K562 (cell line): ENCODE results near the gene JPH2. TPM values are rescaled to one million over a fixed set of nuclear protein-coding genes. Genes with fewer than 3 reads are reported as not detected.

ENCODE experiments used
- BCLAF1 ChIP-seq, 2 experiments: fragments of 450-650 bp in 1 of 2; IDR thresholded peaks; 2 replicates each; pipeline ENCODE4 v1.6.1; 2011 to 2017; ENCODE audit warnings: low read depth in 2 of 2, antibody characterized with exemption in 1 of 2, borderline replicate concordance in 1 of 2, low read length in 1 of 2, mild to moderate bottlenecking in 1 of 2, mixed read lengths in 1 of 2; ENCODE audit not compliant: control insufficient read depth in 1 of 2
- BRCA1 ChIP-seq, 2 experiments: fragments of 450-650 bp in 1 of 2; sonication (generic) in 1 of 2; formaldehyde crosslinking in 1 of 2; IDR thresholded peaks; 2 replicates each; pipeline versions ENCODE4 v1.5.0 to v1.6.1; 2017 to 2020; ENCODE audit warnings: mild to moderate bottlenecking in 1 of 2, missing genetic modification reagents in 1 of 2
- DNMT1 ChIP-seq: fragments of 450-650 bp; IDR thresholded peaks from 2 replicates; pipeline ENCODE4 v1.6.1; 2016; ENCODE audit warnings: antibody characterized with exemption, mild to moderate bottlenecking
- DPF2 ChIP-seq: fragments of 450-650 bp; IDR thresholded peaks from 2 replicates; pipeline ENCODE4 v1.6.1; 2016
- MXI1 ChIP-seq: IDR thresholded peaks from 2 replicates; pipeline ENCODE4 v1.6.1; 2011; ENCODE audit warnings: low read depth, mild to moderate bottlenecking, improper control_type of control experiment, low read length
- NBN ChIP-seq: fragments of 450-650 bp; IDR thresholded peaks from 2 replicates; pipeline ENCODE4 v1.6.1; 2016; ENCODE audit warnings: low read depth, mild to moderate bottlenecking
- SAP30 ChIP-seq: fragments of 200-600 bp; sonication (generic); IDR thresholded peaks from 2 replicates; pipeline ENCODE4 v1.6.1; 2012; ENCODE audit warnings: borderline replicate concordance, low read depth, mild to moderate bottlenecking, moderate library complexity, low read length, control low read depth, inconsistent platforms; ENCODE audit not compliant: insufficient read depth, poor library complexity, severe bottlenecking
- SMARCA4 ChIP-seq: fragments of 450-650 bp; IDR thresholded peaks from 2 replicates; pipeline ENCODE4 v1.6.1; 2016
- SMARCC2 ChIP-seq: fragments of 450-650 bp; IDR thresholded peaks from 2 replicates; pipeline ENCODE4 v1.6.1; 2017; ENCODE audit warnings: antibody characterized with exemption, moderate library complexity, mild to moderate bottlenecking, low read depth
- STAT5B ChIP-seq: fragments of 250-450 bp; sonication (Bioruptor Pico); IDR thresholded peaks from 2 replicates; pipeline ENCODE4 v1.8.0; 2021; ENCODE audit warnings: mild to moderate bottlenecking, inconsistent platforms
- ZNF407 ChIP-seq: fragments of 450-650 bp; IDR thresholded peaks from 2 replicates; pipeline ENCODE4 v1.6.1; 2016; ENCODE audit warnings: low read depth
- polyA plus RNA-seq, 8 experiments: library from polyadenylated mRNA; depleted of rRNA in 4 of 8; stranded (reverse) in 5 of 8; unstranded in 3 of 8; fragments of >200 nt; fragmentation: Nextera tagmentation in 2 of 8; fragmentation: Illumina TruSeq in 1 of 8; extraction: Ambion mirVana in 2 of 8; extraction: Trizol in 1 of 8; gene quantifications; 2 replicates each; pipeline versions ENCODE4 v1.2.1 to v1.2.3, GENCODE V29; 2011 to 2014; ENCODE audit warnings: inconsistent platforms in 1 of 8, missing spikeins in 1 of 8
- total RNA-seq, 7 experiments: library from RNA; depleted of rRNA in 6 of 7; stranded (reverse); fragments of >200 nt in 6 of 7; fragmentation: Illumina TruSeq in 2 of 7; extraction: Trizol in 2 of 7; gene quantifications; 2 replicates each; pipeline versions ENCODE4 v1.2.1 to v1.2.3, GENCODE V29; 2011 to 2021; ENCODE audit warnings: low replicate concordance in 1 of 7

Gene JPH2
- total and polyA plus RNA-seq, 9 of the 15 experiments (the other 6 are each of a cell fraction or from before 2014, with no cell fraction given) = not detected

GRCh38 chr20:44209686-44210405, 22.9 kb upstream of the JPH2 start (continued):
- TF ChIP-seq BRCA1 (IDR thresholded peaks at IDR 0.05) (no peak), BRCA1 (CRISPR knock-in tag; IDR thresholded peaks at IDR 0.05) (no peak), SMARCC2 (peak; percentile 26), SMARCA4 (peak; percentile 60), STAT5B (CRISPR knock-in tag) (no peak), ZNF407 (peak; percentile 22; the same call in 1 of the 2 replicates), DPF2 (peak; percentile 29; the same call in 1 of the 2 replicates), DNMT1 (0 out of 2 replicates have a peak, but pooled peaks have one; percentile 63), NBN (0 out of 2 replicates have a peak, but pooled peaks have one; percentile 34), BCLAF1 (IDR thresholded peaks at IDR 0.05; ENCODE audit: borderline replicate concordance in 1 of 2, control insufficient read depth in 1 of 2, low read depth in 2 of 2, low read length in 1 of 2) (no peak), MXI1 (no peak), SAP30 (peak; percentile 43)
